Stimulated activated CD4-positive, alpha-beta T cell treated with anti-CD3 and anti-CD28 coated beads, Interleukin-12 subunit alpha, Interleukin-12 subunit beta, amount 100 ng/mL, for 24 hours (primary cell): Measurements from ENCODE around the gene ARID1B.
A peak's percentile ranks its signal among the peaks of the same experiment; 100 is the strongest.

Experiments used
- DNase-seq, 2 experiments: peaks; one replicate each; pipeline ENCODE4 v3.0.0-alpha.2; 2020; ENCODE audit warnings: low read depth in 2 of 2

The ARID1B gene

GRCh38 chr6:156773935-156774852 lies 3.0 kb upstream of the ARID1B start:
- DNase-seq: no peak

- DNase-seq: no peak
These were observed 2.2 kb upstream of the ARID1B start for GRCh38 chr6:156774863-156775405.

GRCh38 chr6:156775717-156776116 lies 1.5 kb upstream of the ARID1B start:
- DNase-seq: no peak

GRCh38 chr6:156776470-156776839 lies 723 bp upstream of the ARID1B start:
- DNase-seq: no peak

GRCh38 chr6:156777577-156778453 lies 637 bp downstream of the ARID1B start:
- DNase-seq: peak; percentile 33 to 44

- peak; percentile 19 to 37 for DNase-seq
These were observed 1.5 kb downstream of the ARID1B start for GRCh38 chr6:156778454-156779205.

GRCh38 chr6:156779206-156780094 lies 2.3 kb downstream of the ARID1B start:
- DNase-seq: peak; percentile 39 to 46

GRCh38 chr6:156780102-156780641 lies 3.0 kb downstream of the ARID1B start:
- peak in 1 of 2 experiments; percentile 23 for DNase-seq

- no peak for DNase-seq
These were observed 4.0 kb downstream of the ARID1B start for GRCh38 chr6:156780962-156781853.

GRCh38 chr6:156781861-156782631 lies 4.9 kb downstream of the ARID1B start:
- no peak for DNase-seq

GRCh38 chr6:156782691-156783320 lies 5.6 kb downstream of the ARID1B start:
- DNase-seq: no peak

GRCh38 chr6:156783958-156784357 lies 6.8 kb downstream of the ARID1B start:
- DNase-seq: no peak

GRCh38 chr6:156786652-156787051 lies 9.5 kb downstream of the ARID1B start:
- DNase-seq: no peak

- no peak for DNase-seq
These were observed 10.7 kb downstream of the ARID1B start for GRCh38 chr6:156787569-156788492.

GRCh38 chr6:156789081-156789943 lies 12.1 kb downstream of the ARID1B start:
- no peak for DNase-seq
